Measurements from ENCODE around the gene PRKX. TPM values are rescaled to one million over a fixed set of nuclear protein-coding genes. Genes with fewer than 3 reads are reported as not detected.
A peak's percentile ranks its signal among the peaks of the same experiment; 100 is the strongest.
"Not testable (repeated sequence)": the region's sequence is repeated elsewhere in the genome, so short reads cannot be mapped to it uniquely, and the experiment has no call there.

PRKX gene
- total RNA-seq, 4 donors from 2014 or later, result 32.2 to 37.8 (median 34.1) TPM

DNA sequence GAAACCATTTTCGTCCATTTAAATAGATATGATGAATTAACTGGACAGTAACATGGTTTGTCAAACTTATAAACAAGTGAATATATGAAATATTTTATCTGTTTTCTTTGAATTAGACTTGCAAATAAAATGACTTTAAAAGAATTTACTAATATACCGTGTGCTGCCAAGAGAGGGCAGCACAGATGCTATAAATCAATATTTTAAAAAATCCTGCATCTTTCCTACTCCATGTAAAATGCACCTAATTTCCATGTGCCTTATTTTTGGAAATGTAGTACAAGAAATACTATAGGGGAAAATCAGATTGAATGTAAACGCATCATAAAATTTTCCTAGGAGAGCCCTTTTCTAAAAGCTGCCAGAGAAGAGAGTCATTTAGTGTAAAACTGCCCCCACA is 62.2 kb downstream of the PRKX start:
- Histone ChIP-seq H3K27me3 (no peaks in the 10 kb centered on the region), H3K27ac (peak overlapping the region in 1 of 4 donors; percentile 44), H3K9me3 (no peaks in the 10 kb centered on the region), H3K36me3 (peaks cover 0 to 10% (median 0%) of the 10 kb centered on the region in 3 donors), H3K4me3 (no peak overlapping the region), H3K4me1 (no peaks in the 10 kb centered on the region)
- DNase-seq (ENCODE audit: low spot score in 2 of 2), result no peak
- 34 to 37% methylated on average over 3 of the region's 3 CpGs for WGBS, 2 donors
- TF ChIP-seq POLR2A (IDR thresholded peaks at IDR 0.05), result no peak
- TF ChIP-seq, protein P1, sequence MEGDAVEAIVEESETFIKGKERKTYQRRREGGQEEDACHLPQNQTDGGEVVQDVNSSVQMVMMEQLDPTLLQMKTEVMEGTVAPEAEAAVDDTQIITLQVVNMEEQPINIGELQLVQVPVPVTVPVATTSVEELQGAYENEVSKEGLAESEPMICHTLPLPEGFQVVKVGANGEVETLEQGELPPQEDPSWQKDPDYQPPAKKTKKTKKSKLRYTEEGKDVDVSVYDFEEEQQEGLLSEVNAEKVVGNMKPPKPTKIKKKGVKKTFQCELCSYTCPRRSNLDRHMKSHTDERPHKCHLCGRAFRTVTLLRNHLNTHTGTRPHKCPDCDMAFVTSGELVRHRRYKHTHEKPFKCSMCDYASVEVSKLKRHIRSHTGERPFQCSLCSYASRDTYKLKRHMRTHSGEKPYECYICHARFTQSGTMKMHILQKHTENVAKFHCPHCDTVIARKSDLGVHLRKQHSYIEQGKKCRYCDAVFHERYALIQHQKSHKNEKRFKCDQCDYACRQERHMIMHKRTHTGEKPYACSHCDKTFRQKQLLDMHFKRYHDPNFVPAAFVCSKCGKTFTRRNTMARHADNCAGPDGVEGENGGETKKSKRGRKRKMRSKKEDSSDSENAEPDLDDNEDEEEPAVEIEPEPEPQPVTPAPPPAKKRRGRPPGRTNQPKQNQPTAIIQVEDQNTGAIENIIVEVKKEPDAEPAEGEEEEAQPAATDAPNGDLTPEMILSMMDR (IDR thresholded peaks at IDR 0.05), result peak; percentile 36 to 69 (median 59)

DNA sequence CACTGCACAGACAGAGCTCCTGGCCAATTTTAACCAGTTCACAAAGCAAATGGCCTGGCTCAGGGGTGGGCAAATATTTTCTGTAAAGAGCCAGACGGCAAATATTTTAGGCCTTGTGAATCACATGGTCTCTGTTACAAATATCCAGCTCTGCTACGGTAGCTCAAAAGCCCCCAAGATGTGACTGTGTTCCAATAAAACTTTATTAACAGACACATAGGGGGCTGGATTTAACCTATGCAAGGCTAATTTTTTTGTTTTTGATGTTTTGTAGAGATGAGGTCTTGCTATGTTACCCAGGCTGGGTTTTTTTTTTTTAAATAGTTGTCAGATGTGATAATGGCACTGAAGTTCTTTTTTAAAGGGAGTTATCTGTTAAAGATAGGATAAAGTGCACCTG is 65.4 kb downstream of the PRKX start:
- Histone ChIP-seq H3K4me1 (no peaks in the 10 kb centered on the region), H3K4me3 (no peak overlapping the region), H3K36me3 (peaks cover 0 to 8% (median 0%) of the 10 kb centered on the region in 3 donors), H3K9me3 (no peaks in the 10 kb centered on the region), H3K27me3 (no peaks in the 10 kb centered on the region), H3K27ac (no peak overlapping the region)
- no peak for DNase-seq (ENCODE audit: low spot score in 2 of 2)
- WGBS, 2 donors, result 97 to 100% methylated on average over 2 of the region's 2 CpGs
- TF ChIP-seq EP300 (IDR thresholded peaks at IDR 0.05), result no peak
- no peak for TF ChIP-seq POLR2A (IDR thresholded peaks at IDR 0.05)
- TF ChIP-seq, protein P1 (IDR thresholded peaks at IDR 0.05), result no peak

DNA sequence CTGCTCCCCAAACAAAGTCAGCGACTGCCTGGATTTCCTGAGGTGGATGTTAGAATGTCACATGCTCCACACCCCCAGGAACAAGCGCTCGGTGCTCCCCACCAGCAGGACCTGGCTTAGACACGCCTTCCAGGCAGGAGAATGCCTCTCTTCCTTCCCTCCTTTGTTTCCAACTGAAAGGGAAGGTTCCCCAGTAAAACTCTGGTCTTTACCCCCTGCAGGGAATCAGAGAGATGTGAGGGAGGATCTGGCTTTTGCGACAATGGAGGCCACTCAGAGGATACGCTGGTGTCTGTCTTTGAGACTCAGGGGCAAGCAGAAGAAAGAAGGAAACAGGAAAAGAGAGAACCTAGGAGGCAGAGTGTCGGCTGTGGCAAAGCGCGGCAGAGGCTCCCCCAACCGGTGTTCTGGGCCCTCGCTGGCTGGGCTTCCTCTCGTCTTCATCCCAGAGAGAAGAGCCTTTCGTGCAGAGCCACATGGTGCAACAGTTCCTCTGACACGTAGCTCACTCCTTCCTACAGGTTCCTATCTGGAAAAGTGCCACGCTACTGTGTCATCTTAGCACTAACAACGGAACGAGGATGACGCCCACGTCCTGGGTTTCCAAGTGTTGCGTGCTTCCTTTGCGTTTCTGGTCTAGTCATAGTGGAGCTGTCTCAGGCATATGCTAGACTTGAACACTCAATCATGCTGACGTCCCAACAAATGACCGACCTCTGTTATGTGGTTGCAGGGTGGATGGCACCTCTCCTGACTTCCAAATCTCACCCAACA is 73.4 kb downstream of the PRKX start:
- not testable (repeated sequence) for H3K27me3 ChIP-seq; H3K9me3 ChIP-seq; H3K27ac ChIP-seq; H3K4me3 ChIP-seq; DNase-seq (ENCODE audit: low spot score in 2 of 2); H3K4me1 ChIP-seq
- WGBS, 2 donors, result 64 to 72% methylated on average over 16 to 23 of the region's 23 CpGs
- peaks cover 0 to 23% (median 0%) of the 10 kb centered on the region in 3 donors for H3K36me3 ChIP-seq

DNA sequence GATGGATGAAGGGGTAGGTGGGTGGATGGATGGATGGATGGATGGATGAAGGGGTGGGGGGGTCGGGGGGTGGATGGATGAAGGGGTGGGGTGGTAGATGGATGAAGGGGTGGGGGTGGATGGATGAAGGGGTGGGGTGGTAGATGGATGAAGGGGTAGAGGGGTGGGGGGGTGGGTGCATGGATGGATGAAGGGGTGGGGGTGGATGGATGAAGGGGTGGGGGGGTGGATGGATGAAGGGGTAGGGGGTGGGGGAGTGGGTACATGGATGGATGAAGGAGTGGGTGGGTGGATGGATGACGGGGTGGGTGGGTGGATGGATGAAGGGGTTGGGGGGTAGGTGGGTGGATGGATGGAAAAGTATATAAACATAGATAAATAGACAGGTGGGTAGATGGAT is 74.2 kb downstream of the PRKX start:
- H3K9me3 ChIP-seq, result no peaks in the 10 kb centered on the region
- no peaks in the 10 kb centered on the region for H3K4me1 ChIP-seq
- no peak overlapping the region for H3K27ac ChIP-seq
- no peaks in the 10 kb centered on the region for H3K27me3 ChIP-seq
- H3K4me3 ChIP-seq, result no peak overlapping the region
- TF ChIP-seq, protein P1 (IDR thresholded peaks at IDR 0.05), result no peak
- no peak for TF ChIP-seq POLR2A (IDR thresholded peaks at IDR 0.05)
- no peak for TF ChIP-seq EP300 (IDR thresholded peaks at IDR 0.05)
- H3K36me3 ChIP-seq, result peaks cover 0 to 26% (median 0%) of the 10 kb centered on the region in 3 donors
- WGBS, 2 donors, result 72 to 86% methylated on average over 1 of the region's 2 CpGs
- DNase-seq (ENCODE audit: low spot score in 2 of 2), result no peak

DNA sequence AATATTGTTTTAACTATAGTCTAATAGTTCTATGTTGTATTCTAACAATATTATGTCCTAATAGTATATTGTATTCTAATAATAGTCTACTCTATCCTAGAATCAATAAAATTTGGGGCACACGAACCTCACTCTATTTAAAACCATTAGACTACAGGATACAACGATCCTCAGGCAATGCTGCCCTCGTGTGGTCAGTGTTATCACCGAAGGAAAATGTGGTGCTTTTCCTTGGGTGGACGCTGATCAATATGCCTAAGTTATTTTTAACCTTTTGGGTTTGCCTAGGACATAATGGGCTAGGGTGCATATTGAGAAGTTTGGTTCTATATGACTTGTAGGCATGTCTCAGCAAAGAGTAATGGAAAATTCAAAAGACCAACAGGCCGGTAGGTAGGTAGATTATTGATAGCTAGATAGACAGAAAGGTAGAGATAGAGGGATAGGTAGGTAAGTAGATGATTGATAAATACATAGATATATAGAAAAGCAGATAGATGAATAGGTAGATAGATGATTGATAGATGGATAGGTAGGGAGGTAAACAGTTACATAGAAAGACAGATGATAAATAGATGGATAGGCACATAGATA is 75.1 kb downstream of the PRKX start:
- no peaks in the 10 kb centered on the region for H3K27me3 ChIP-seq
- 16 to 17% methylated on average over 6 of the region's 6 CpGs for WGBS, 2 donors
- peaks cover 0 to 30% (median 0%) of the 10 kb centered on the region in 3 donors for H3K36me3 ChIP-seq
- H3K4me1 ChIP-seq, result no peaks in the 10 kb centered on the region
- H3K4me3 ChIP-seq, result no peak overlapping the region
- no peak overlapping the region for H3K27ac ChIP-seq
- H3K9me3 ChIP-seq, result no peaks in the 10 kb centered on the region
- DNase-seq (ENCODE audit: low spot score in 2 of 2), result peak; percentile 14 to 29
- TF ChIP-seq POLR2A (IDR thresholded peaks at IDR 0.05) (no peak), EP300 (IDR thresholded peaks at IDR 0.05) (no peak)
- TF ChIP-seq, protein P1 (IDR thresholded peaks at IDR 0.05), result peak; percentile 30 to 51 (median 43)
